PFSK-1 (cell line): ENCODE data around the gene SS18L1.

ENCODE experiments used
- FOXP2 ChIP-seq: optimal IDR thresholded peaks from 2 replicates; pipeline ENCODE3; 2011; ENCODE audit warnings: borderline replicate concordance, control low read depth, inconsistent platforms; ENCODE audit not compliant: insufficient read depth; ENCODE audit errors: extremely low read length, extremely low read depth
- POLR2AphosphoS5 ChIP-seq: IDR thresholded peaks from 2 replicates; pipeline ENCODE4 v1.6.1; 2012; ENCODE audit warnings: low read depth, mild to moderate bottlenecking, control low read depth, low read length, moderate library complexity
- REST ChIP-seq, 2 experiments: IDR thresholded peaks; 2 replicates each; pipeline versions ENCODE4 v1.6.1 to v1.8.0; 2011 to 2012; ENCODE audit warnings: low read depth in 2 of 2, low read length in 2 of 2, control low read depth in 1 of 2, inconsistent platforms in 1 of 2, mild to moderate bottlenecking in 1 of 2, moderate library complexity in 1 of 2; ENCODE audit not compliant: insufficient read depth in 1 of 2
- SIN3A ChIP-seq: IDR thresholded peaks from 2 replicates; pipeline ENCODE4 v1.6.1; 2012; ENCODE audit warnings: mild to moderate bottlenecking, low read length, moderate library complexity, borderline replicate concordance; ENCODE audit not compliant: insufficient read depth
- TAF1 ChIP-seq: IDR thresholded peaks from 2 replicates; pipeline ENCODE4 v1.6.1; 2012; ENCODE audit warnings: low read length, control low read depth, borderline replicate concordance; ENCODE audit not compliant: insufficient read depth

Gene SS18L1

GRCh38 chr20:62215020-62215990 lies 71.7 kb downstream of the SS18L1 start:
- TF ChIP-seq FOXP2 (no peak), TAF1 (no peak)

- no peak for TF ChIP-seq TAF1
These were observed 72.5 kb downstream of the SS18L1 start for GRCh38 chr20:62215991-62216635.

GRCh38 chr20:62216636-62217566 lies 73.3 kb downstream of the SS18L1 start:
- no peak for TF ChIP-seq FOXP2
- TF ChIP-seq POLR2AphosphoS5 = no peak
- TF ChIP-seq TAF1 = no peak
- no peak for TF ChIP-seq SIN3A
- TF ChIP-seq REST (IDR thresholded peaks at IDR 0.05; ENCODE audit: insufficient read depth in 1 of 2, low read depth in 2 of 2, low read length in 2 of 2) = no peak

- TF ChIP-seq POLR2AphosphoS5 = no peak
- no peak for TF ChIP-seq REST (IDR thresholded peaks at IDR 0.05; ENCODE audit: insufficient read depth in 1 of 2, low read depth in 2 of 2, low read length in 2 of 2)
- TF ChIP-seq FOXP2 = no peak
- no peak for TF ChIP-seq TAF1
- TF ChIP-seq SIN3A = no peak
These were observed 74.6 kb downstream of the SS18L1 start for GRCh38 chr20:62217913-62218773.

GRCh38 chr20:62219101-62219991 lies 75.8 kb downstream of the SS18L1 start:
- TF ChIP-seq REST (IDR thresholded peaks at IDR 0.05; ENCODE audit: insufficient read depth in 1 of 2, low read depth in 2 of 2, low read length in 2 of 2) = no peak
- TF ChIP-seq TAF1 = no peak
- TF ChIP-seq POLR2AphosphoS5 = no peak
- TF ChIP-seq SIN3A = no peak
- TF ChIP-seq FOXP2 = no peak
